NCI-H1694 (cell line): ENCODE results near the gene KCNMA1.

Experiments used
- DNase-seq: peaks from one replicate; lab custom pipeline; 2025; lab: John Stamatoyannopoulos, UW

Gene KCNMA1

GRCh38 chr10:77446700-77447099, 190.9 kb downstream of the KCNMA1 start:
- DNase-seq = no peak

GRCh38 chr10:77445547-77445946, 192.1 kb downstream of the KCNMA1 start:
- no peak for DNase-seq

- DNase-seq = no peak
These were observed 193.6 kb downstream of the KCNMA1 start for GRCh38 chr10:77444041-77444440.

GRCh38 chr10:77442699-77443189, 194.9 kb downstream of the KCNMA1 start:
- DNase-seq = no peak

- DNase-seq = peak; percentile 55
These were observed 196.0 kb downstream of the KCNMA1 start for GRCh38 chr10:77441353-77442166.

GRCh38 chr10:77436257-77436975, 201.2 kb downstream of the KCNMA1 start:
- DNase-seq = no peak

- DNase-seq = peak; percentile 35
These were observed 204.1 kb downstream of the KCNMA1 start for GRCh38 chr10:77433546-77433945.

GRCh38 chr10:77431980-77432797, 205.4 kb downstream of the KCNMA1 start:
- DNase-seq = no peak

- no peak for DNase-seq
These were observed 206.4 kb downstream of the KCNMA1 start for GRCh38 chr10:77431209-77431611.

GRCh38 chr10:77430530-77430929, 207.1 kb downstream of the KCNMA1 start:
- DNase-seq = no peak

GRCh38 chr10:77428691-77429395, 208.8 kb downstream of the KCNMA1 start:
- DNase-seq = no peak

- no peak for DNase-seq
These were observed 213.4 kb downstream of the KCNMA1 start for GRCh38 chr10:77424257-77424656.

- DNase-seq = no peak
These were observed 214.9 kb downstream of the KCNMA1 start for GRCh38 chr10:77422491-77423338.

GRCh38 chr10:77421591-77421990, 216.0 kb downstream of the KCNMA1 start:
- no peak for DNase-seq

- no peak for DNase-seq
These were observed 216.6 kb downstream of the KCNMA1 start for GRCh38 chr10:77420947-77421523.

GRCh38 chr10:77419979-77420378, 217.6 kb downstream of the KCNMA1 start:
- no peak for DNase-seq

- no peak for DNase-seq
These were observed 218.6 kb downstream of the KCNMA1 start for GRCh38 chr10:77419056-77419455.

GRCh38 chr10:77417806-77418640, 219.6 kb downstream of the KCNMA1 start:
- DNase-seq = no peak

GRCh38 chr10:77417359-77417758, 220.2 kb downstream of the KCNMA1 start:
- no peak for DNase-seq
